ENCODE measurements around the gene PFDN4.

Gene PFDN4

GRCh38 chr20:54207743-54208547, at the start of gene PFDN4:
Gene PFDN4, plus strand, starts transcription at chr20:54208087. Its CDS starts 14 bp downstream, at chr20:54208101.
- TF ChIP-seq EZH2phosphoT487 (conservative IDR thresholded peaks at IDR 0.05; ENCODE audit: low read length) (no peak), CTCF (IDR thresholded peaks at IDR 0.05; ENCODE audit: insufficient read depth, low read length, poor library complexity, severe bottlenecking) (peak; percentile 84)
- Histone ChIP-seq H2AFZ (ENCODE audit: low read depth, low read length, severe bottlenecking) (peak within 1 kb of the TSS; percentile 91), H3K27ac (ENCODE audit: low read depth, low read length) (peak within 1 kb of the TSS; percentile 64), H3K36me3 (ENCODE audit: low read length) (no peaks in the 10 kb centered on the region), H4K20me1 (ENCODE audit: low read depth, low read length) (no peaks in the 10 kb centered on the region), H3K9me2 (replicated peaks; ENCODE audit: insufficient read depth, low read length) (no peaks in the 10 kb centered on the region), H3F3A (ENCODE audit: insufficient read depth) (no peaks in the 10 kb centered on the region), H3K9ac (ENCODE audit: low read length) (peak within 1 kb of the TSS; percentile 77), H3K4me2 (ENCODE audit: low read depth, low read length, poor library complexity, severe bottlenecking) (peak within 1 kb of the TSS; percentile 81), H3K27me3 (ENCODE audit: low read length) (no peaks in the 10 kb centered on the region), H3K9me3 (ENCODE audit: insufficient read depth, low read length) (no peaks in the 10 kb centered on the region), H3K79me2 (ENCODE audit: insufficient read depth, low read length) (no peaks in the 10 kb centered on the region), H3K4me3 (ENCODE audit: insufficient read depth, low read length, poor library complexity, severe bottlenecking) (peak within 1 kb of the TSS; percentile 73)

- TF ChIP-seq EZH2phosphoT487 (conservative IDR thresholded peaks at IDR 0.05; ENCODE audit: low read length) (no peak), CTCF (IDR thresholded peaks at IDR 0.05; ENCODE audit: insufficient read depth, low read length, poor library complexity, severe bottlenecking) (no peak)
- H3K9ac ChIP-seq (ENCODE audit: low read length): no peak overlapping the region
Measured at GRCh38 chr20:54158226-54158625, 49.7 kb upstream of the PFDN4 start.

GRCh38 chr20:54158856-54159418, 49.0 kb upstream of the PFDN4 start:
- Histone ChIP-seq H3K27ac (ENCODE audit: low read depth, low read length) (no peak overlapping the region), H3K36me3 (ENCODE audit: low read length) (no peaks in the 10 kb centered on the region), H3K9me2 (replicated peaks; ENCODE audit: insufficient read depth, low read length) (no peaks in the 10 kb centered on the region), H3K9me3 (ENCODE audit: insufficient read depth, low read length) (no peaks in the 10 kb centered on the region), H3K9ac (ENCODE audit: low read length) (no peak overlapping the region), H3F3A (ENCODE audit: insufficient read depth) (no peaks in the 10 kb centered on the region), H4K20me1 (ENCODE audit: low read depth, low read length) (no peaks in the 10 kb centered on the region), H3K4me3 (ENCODE audit: insufficient read depth, low read length, poor library complexity, severe bottlenecking) (no peak overlapping the region), H3K27me3 (ENCODE audit: low read length) (no peaks in the 10 kb centered on the region), H3K4me2 (ENCODE audit: low read depth, low read length, poor library complexity, severe bottlenecking) (no peak overlapping the region), H3K79me2 (ENCODE audit: insufficient read depth, low read length) (no peaks in the 10 kb centered on the region), H2AFZ (ENCODE audit: low read depth, low read length, severe bottlenecking) (no peak overlapping the region)
- TF ChIP-seq CTCF (IDR thresholded peaks at IDR 0.05; ENCODE audit: insufficient read depth, low read length, poor library complexity, severe bottlenecking): no peak
- TF ChIP-seq EZH2phosphoT487 (conservative IDR thresholded peaks at IDR 0.05; ENCODE audit: low read length): no peak

More at GRCh38 chr20:54158226-54158625, 49.7 kb upstream of the PFDN4 start:
- H3K27ac ChIP-seq (ENCODE audit: low read depth, low read length): no peak overlapping the region
- H2AFZ ChIP-seq (ENCODE audit: low read depth, low read length, severe bottlenecking): no peak overlapping the region
- H4K20me1 ChIP-seq (ENCODE audit: low read depth, low read length): no peaks in the 10 kb centered on the region
- H3K4me3 ChIP-seq (ENCODE audit: insufficient read depth, low read length, poor library complexity, severe bottlenecking): no peak overlapping the region
- no peaks in the 10 kb centered on the region for H3K27me3 ChIP-seq (ENCODE audit: low read length)
- no peaks in the 10 kb centered on the region for H3F3A ChIP-seq (ENCODE audit: insufficient read depth)
- H3K36me3 ChIP-seq (ENCODE audit: low read length): no peaks in the 10 kb centered on the region
- H3K9me3 ChIP-seq (ENCODE audit: insufficient read depth, low read length): no peaks in the 10 kb centered on the region
- no peak overlapping the region for H3K4me2 ChIP-seq (ENCODE audit: low read depth, low read length, poor library complexity, severe bottlenecking)
- no peaks in the 10 kb centered on the region for H3K79me2 ChIP-seq (ENCODE audit: insufficient read depth, low read length)
- no peaks in the 10 kb centered on the region for H3K9me2 ChIP-seq (replicated peaks; ENCODE audit: insufficient read depth, low read length)
